ENCODE results near the gene TINCR.

Gene TINCR

DNA sequence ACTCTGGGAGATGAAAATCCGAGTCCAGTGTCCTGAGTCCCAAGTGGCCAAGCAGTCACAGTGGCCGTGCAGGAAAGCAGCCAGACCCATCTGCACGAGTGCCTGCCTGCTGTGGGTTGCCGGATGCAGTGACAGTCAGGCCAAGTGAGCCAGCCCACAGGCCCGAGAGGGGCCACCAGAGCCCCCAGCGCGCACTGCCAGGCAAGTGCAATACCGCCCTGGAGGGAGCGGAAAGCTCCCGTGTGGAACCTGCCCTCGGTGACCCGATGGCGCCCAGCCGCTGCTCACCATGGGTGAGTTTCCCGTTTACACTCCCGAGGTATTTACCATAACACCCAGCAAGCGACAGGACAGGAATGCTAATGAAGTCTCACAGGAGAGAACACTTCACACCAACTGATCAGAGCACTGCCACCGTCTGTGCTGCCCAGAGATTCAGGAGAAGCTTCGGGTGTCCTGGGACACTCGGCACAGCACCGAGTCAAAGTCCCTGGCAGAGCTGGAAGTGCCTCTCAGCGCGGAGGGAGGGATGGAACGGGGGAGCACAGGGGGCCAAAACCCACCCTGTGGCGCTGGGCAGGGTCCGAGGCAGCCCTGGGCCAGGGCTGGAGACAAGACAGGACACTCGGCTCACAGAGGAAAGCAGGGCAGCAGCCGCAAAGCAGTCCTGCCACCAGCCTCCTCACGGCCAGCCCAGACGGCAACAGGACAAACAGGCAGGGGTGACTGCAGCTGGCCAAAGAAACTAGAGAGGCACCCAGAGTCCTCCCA lies 21.3 kb upstream of the TINCR start:
- DNase-seq = no peak

- no peak for DNase-seq
Measured at GRCh38 chr19:5588441-5588840, 20.7 kb upstream of the TINCR start.

DNA sequence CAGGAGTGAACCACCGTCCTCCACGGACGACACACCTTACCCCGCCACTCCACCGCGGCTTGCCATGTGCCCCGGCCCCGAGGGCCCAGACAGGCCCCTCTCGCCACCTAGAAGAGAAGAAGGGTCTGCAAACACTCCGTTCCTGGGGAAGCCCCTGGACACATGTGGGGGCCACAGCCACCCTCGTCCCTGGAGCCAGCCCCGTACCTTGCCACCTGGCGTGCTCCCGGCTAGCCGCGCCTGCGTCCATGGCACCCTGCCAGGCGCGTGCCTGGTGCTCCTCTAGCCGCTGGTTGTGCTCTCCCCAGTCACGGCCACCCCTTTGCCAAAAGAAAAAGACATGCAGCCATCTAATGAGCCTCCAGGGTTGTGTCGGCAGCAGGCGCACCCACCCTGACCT lies 19.9 kb upstream of the TINCR start:
- DNase-seq = no peak

GRCh38 chr19:5587071-5587455 lies 19.3 kb upstream of the TINCR start:
- DNase-seq = no peak

DNA sequence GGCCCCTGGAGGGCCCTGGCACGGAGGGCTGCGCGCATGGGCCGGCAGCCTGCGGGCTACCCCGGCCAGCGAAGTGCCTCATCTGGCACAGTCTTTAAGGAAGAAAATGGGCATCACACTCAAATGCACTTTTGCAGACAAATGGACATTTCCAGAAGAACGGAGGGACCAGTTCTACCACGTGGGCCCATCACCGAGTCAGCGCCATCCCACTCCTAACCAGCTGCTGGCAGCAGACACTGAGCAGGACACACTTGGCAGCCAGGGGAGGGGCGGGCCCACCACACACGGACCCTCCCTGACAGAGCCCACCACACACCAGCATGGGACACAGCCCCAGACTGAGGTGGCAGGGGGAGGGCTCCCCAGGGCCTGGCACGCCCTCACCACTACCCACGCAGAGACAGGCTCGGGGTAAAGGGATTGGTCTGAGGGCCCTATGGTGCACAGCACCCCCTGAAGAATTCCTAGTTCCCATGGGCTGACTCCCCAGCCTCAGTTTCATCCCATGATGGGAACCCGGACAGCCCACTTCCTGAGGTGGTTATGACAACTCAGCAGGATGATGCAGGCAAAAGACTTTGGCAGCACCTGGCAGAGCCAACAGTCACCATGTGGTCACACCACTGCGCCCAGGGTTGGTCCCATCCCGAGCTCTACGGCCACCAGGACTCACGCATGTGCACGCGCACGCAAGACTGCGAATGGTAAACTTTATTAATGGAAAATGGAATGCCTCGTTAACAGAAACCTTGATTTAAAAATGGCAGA lies 18.7 kb upstream of the TINCR start:
- no peak for DNase-seq

GRCh38 chr19:5585461-5586299 lies 17.9 kb upstream of the TINCR start:
- DNase-seq = peak; percentile 38

DNA sequence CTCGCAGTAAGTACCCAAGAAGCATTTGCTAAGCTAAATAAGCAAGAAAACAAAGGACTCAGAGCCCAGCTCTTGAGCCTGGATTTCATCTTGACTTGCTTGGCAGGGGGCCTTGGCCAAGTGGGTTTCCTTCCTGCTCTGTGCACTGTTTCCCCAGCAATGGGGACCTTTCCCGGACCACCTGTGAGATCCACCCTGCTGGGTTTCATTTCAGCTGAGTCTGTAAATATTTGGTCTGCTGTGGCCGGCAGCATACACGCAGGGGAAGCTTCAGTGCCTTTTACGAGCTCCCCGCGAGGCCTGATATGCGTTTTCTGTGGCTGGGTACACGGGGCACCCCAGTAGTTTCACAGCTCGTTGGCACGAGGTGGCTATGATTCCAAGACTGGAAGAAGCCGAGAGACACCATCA lies 12.4 kb upstream of the TINCR start:
- DNase-seq = no peak

- DNase-seq = no peak
Measured at GRCh38 chr19:5579697-5580096, 11.9 kb upstream of the TINCR start.

DNA sequence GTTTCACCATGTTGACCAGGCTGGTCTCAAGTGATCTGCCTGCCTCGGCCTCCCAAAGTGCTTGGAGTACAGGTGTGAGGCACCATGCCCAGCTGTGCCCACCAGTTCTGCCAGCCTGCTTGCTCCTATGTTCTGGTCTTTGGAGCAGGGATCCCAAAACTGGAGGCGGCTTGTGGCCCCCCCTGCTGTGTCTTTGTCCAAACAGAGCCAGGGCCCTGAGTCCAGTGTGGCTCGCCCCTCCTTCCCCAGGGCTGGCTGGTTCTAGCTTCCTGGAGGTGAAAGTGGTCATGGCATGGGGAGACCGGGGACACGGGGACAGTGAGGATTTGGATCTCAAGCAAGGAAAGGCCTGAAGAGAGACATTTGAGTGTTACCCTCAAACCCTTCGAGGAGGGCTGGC lies 11.5 kb upstream of the TINCR start:
- no peak for DNase-seq

DNA sequence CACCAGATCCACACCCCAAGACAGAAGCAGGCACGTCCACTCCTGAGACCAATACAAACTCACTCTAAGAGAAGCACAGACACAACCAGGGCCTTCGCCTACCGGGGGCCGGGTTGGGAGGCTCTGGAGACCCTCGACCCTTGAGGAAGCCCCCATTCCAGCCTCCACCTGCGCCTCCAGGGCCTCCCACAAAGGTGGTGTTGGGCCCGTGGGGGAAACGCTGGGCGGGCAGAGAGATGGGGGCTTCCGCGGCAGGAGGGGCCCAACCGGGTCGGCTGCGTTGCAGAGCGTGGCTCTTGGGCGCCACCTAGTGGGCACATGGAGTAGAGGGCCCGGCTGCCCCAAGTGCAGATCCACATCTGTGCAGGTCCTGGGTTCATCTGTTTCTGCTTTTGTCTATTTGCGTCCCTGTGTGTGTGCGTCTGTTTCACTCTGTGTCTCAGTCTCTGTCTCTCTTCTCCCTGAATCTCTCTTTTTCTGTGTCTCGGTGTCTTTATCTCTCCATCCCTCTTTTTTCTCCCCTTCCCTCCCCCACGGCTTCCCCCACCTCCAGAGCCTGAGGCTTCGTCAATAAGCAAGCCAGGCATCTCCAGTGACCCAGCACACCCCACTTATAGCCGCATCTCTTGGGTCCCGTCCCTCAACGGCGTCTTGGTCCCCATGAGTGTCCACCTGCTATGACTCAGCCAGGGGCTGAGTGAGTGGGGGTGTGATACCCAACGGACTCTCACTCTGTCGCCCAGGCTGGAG lies 10.5 kb upstream of the TINCR start:
- DNase-seq = peak; percentile 70

- no peak for DNase-seq
Measured at GRCh38 chr19:5575590-5575989, 7.8 kb upstream of the TINCR start.

DNA sequence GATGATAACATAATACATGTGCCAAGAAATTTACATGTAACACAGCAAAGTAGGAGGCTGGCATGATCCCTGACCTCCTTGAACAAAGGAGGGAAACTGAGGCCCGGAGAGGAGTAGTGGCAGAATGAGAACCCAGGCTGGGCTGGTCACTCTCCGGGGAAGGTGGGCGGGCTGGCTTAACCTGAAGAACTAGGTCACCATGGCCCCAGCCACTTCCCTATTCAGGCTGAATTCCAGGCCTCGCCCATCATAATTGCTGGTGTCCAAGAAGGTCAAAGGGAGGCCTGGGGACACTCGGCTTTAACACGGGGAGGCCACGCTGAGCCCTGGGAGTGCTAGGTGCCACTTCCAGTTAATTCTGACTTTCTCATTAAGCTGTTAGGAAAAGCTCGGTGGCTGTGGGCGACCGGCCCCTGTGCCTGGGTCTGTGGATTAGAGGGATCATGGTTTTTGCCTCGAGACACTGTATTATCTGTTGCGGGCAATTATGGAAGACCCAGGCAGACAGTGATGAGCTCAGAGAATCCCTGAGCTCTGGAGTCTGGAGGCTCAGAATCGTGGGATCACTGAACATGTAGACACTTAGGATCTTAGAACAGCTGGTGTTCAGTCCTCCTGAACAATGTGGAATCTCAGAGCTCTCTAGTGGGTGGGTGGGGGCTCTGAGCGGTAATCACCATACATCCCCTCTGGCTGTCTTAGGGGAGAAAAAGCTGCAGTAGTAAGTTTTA lies 5.0 kb upstream of the TINCR start:
- DNase-seq = no peak

DNA sequence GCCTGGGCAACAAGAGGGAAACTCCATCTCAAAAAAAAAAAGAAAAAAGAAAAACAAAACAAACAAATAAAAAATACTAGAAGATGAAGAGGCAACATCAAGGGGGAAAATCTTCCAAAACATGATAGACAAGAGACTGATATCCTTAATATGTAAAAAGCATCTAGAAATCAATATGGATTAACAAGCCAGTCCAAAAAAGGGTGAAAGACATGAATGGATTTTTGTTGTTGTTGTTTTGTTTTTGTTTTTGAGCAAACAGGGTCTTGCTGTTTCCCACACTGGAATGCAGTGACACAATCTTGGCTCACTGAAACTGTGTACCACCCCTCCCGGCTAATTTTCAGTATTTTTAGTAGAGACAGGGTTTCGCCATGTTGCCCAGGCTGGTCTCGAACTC lies 4.0 kb upstream of the TINCR start:
- DNase-seq = no peak

GRCh38 chr19:5567970-5568407 lies 236 bp upstream of the TINCR start:
- DNase-seq = no peak

- DNase-seq = no peak
Measured at GRCh38 chr19:5564930-5565329, 2.8 kb downstream of the TINCR start.

DNA sequence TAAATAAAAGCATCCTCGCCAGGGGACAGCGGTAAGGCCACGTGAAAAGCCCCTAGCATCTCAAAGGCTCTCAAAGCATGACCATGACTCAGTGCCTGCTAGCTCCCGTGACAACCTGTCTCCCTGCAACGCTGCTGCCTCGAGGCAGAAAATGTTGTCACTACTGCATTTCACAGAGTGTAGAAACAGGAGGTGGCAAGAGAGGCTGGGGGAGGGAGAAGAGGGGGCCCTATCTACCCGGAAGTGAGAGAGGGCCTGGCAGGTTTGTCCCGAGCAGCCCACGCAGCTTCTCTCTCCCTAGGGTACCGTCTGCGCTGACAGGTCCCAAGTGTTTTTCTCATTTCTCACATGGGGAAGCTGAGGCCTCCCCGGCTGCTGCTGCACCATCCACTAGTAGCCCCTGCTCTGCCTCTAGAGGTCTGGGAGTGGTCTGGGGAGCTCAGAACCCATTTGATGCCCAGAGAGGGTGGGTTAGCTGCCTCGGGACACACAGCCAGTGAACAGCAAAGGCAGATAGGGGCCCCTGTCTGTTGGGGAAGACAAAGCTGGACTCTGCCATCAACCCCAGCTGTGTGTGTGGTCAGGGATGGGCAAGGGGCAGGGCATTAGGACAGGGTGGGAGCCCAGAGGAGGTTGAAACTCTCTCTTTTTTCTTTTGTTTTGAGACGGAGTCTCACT lies 3.7 kb downstream of the TINCR start:
- DNase-seq = no peak

GRCh38 chr19:5563008-5563431 lies 4.7 kb downstream of the TINCR start:
- no peak for DNase-seq

DNA sequence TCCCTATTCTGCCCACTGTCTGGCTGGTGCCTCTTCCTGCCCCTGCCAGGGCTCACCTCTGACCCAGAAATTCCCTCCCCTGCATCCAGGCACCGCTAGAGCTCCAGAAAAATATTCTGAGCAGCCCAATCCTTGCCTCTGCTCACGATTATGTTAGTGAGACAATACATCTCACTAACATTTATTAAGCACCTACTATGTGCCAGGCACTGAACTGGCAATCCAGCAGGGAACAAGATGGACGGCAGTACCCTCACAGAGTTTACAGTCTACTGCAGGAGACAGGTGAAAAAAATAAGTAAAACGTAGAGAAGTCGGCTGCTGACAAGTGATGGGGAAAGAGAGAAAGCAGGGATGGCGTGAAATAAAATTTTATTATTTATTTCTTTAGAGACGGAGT lies 5.5 kb downstream of the TINCR start:
- no peak for DNase-seq

- DNase-seq = no peak
Measured at GRCh38 chr19:5561559-5561958, 6.2 kb downstream of the TINCR start.

DNA sequence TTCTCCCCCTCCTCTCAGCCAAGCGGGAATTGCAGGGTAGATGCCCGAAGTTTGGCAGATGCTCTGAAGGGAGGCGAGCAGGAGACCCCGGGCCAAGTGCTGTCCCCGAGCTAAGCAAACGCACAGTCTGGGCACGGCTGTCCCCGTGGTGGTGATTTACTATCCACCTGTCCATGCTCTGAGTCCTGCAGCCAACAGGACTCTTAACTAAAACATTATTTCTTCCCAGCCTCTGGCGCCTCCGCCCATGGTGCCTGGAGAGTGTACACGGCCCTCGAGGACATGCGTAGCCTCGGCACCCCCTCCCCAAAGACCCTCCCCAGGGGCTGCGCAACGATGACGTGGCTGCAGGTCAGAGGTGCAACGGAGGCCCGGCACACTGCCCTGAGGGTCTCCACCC lies 7.6 kb downstream of the TINCR start:
- DNase-seq = no peak

- no peak for DNase-seq
Measured at GRCh38 chr19:5559804-5560133, 8.0 kb downstream of the TINCR start.
